Forelimb muscle (tissue), 1 donor: ENCODE results near the gene NFATC1. TPM values are rescaled to one million over a fixed set of nuclear protein-coding genes. Genes with fewer than 3 reads are reported as not detected.
A peak's percentile ranks its signal among the peaks of the same experiment; 100 is the strongest.

Experiments
- DNase-seq: peaks from one replicate; pipeline ENCODE4 v3.0.0-alpha.2; 2013; ENCODE audit warnings: low read depth
- polyA plus RNA-seq: library from polyadenylated mRNA; unstranded; fragments of 120-200 nt; gene quantifications from one replicate; pipeline ENCODE4 v1.2.1, GENCODE V29; 2013; ENCODE audit not compliant: insufficient read length

NFATC1 gene
- polyA plus RNA-seq, 1 donor, result 10.2 TPM

GRCh38 chr18:79552140-79552631 is 156.5 kb downstream of the NFATC1 start:
- no peak for DNase-seq

DNA sequence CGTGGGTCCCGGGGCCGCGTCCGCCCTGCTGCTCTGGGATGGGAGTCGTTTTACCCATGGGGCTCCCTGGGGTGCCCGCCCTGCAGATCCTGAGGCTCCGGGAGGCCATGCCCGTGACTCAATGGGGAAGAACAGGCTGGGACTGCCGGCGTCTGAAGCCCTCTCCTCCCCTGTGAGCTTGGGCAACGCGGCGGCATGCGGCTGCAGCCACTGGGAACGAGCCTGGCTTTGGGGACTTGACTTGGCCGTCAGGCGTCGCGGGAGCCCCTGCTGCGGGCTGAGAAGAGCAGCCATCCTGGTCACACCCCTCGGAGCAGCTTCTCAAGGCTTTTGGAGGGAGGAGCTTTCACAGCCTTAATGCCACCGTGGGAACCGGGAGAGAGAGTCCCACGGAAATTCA is 157.0 kb downstream of the NFATC1 start:
- no peak for DNase-seq

GRCh38 chr18:79553154-79553553 is 157.4 kb downstream of the NFATC1 start:
- DNase-seq, result no peak

DNA sequence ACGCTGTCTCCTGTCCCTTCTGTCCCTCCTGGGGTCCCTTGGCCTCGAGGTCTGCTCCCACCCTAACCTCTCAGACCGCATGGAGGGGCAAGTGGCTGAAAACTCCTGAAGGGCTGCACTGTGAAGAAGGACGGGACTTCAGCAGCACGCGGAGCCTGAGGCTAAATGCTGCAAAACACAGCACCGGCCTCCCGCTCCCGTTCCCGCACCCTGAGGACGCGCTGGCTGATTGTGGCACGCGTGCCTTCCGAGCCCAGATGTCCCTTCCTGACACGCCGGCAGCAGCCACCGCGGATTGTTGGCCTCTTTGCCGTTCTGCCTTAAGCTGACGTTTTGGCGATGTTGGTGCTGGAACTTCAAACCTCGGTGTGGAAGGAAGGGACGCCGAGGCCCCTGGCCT is 158.0 kb downstream of the NFATC1 start:
- DNase-seq, result no peak

DNA sequence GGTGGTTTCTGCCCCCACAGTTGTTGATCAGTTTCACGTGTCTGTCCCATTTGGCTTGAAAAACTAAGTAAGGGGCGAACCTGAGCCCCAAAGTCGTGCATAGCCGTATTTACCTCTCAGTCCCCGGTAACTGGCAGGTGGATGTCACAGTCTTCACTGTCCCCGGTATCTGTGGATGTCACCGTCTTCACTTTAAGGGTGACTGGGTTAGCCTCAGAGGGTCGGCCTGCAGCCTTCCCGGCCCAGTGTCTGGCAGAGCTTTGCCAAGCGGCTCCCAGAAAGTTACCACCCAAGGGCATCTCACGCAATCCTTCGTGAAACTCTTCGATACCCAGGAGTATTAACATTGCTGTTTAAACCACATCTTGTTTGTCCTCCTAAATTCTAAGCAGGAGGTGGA is 158.6 kb downstream of the NFATC1 start:
- DNase-seq, result no peak

DNA sequence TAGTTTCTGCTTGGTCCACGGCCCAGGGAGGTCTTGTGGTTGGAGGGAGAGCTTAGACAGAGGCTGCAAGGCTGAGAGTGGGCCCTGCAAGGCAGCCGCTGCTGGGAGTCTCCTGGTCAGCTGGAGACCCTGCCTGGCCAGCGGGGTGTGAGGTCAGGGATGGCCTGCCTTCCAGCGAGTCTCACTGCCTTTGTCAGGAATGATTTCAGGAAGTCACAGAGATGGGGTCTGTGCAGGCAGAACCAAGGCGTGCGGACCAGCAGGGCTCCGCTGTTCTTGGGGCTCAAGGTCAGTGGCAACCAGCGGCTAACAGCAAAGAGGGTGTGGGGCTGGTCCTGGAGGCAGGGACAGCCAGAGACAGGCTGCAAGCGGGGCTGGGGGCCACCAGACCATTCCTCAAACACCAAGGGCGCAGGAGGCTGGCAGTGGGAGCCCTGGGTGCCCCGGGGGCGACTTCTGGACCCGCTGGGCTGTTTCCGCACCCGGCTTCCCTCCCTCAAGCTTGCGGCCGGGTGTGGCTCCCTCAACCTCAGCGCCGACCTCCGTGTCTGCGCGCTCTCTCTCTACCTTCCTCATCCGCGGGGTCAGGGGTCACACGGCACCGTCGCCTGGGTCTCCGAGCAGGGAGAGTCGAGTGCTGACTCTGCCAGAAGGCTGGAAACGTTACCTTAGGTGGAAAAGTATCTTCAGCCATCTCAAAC is 159.4 kb downstream of the NFATC1 start:
- DNase-seq, result no peak

DNA sequence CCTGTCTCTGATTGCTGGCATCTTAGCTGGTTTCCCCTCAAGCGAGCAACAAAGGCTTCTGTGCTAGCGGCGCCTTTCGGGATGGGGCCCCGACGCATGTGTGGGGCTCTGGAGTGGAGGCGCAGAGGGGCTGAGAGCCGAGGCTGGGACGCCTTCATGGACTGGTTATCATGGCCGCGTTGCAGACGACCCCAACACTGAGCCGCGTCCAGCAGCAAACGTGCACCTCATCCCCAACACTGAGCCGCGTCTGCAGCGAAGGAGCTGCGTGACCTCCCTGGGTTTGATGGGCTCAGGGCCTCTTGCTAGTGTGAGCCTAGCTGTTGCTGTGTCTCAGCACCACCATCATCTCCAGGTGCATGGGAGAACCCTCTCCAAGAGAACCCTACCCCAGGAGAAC is 160.2 kb downstream of the NFATC1 start:
- no peak for DNase-seq

- no peak for DNase-seq
These were observed 161.3 kb downstream of the NFATC1 start for GRCh38 chr18:79556829-79557585.

DNA sequence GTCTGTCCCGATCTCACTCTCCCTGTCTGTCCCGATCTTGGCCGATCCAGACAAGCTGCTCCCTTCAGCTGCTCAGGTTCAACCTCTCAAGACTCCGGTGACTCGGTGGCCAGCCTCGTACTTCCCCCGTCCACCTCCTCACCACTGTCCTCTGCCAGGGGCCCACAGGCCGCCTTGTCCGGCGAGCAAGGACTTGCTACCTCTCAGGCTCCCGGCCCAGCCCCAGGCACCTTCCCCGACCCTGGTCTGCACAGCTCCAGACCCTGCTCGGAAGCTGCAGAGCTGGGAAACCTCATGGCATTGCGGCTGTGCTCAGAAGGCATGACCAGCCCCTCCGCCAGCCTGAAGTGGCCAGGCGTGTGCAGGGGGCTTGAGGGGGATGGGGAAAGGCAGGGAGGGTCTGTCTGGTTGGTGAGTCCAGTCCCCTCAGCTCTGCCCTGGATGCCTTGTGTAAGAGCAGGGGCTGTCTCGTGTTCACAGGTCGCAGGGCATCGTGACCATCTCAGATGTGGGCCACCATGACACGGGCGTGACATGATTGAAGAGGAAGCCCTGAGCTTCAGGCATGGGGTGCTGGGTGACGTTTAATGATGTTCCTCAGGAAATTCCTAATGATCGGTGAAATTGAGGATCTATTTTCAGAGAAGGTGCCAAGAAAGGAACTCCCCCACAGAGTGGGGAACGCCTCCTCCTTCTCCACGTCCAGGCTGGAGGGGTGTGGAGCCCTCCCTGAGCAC is 162.6 kb downstream of the NFATC1 start:
- no peak for DNase-seq

DNA sequence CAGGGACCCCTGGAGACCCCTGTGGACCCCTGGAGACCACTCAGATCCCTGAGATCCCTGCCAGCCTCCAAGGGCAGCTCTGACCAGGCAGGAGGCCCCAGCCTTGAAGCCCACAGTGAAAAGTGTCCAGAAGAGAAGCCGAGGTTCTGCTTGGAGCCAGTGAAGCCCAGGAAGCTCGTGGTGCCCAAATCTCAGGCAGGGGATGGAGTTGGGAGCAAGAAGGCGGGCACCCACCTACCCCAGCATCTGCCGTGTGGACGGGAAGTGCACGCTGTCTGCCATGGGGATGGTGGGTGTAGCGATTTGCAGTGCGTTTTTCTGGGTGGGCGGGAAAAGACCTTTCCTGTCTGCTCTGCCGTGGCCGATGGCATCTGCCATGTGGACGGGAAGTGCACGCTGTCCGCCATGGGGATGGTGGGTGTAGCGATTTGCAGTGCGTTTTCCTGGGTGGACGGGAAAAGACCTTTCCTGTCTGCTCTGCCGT is 163.2 kb downstream of the NFATC1 start:
- no peak for DNase-seq

DNA sequence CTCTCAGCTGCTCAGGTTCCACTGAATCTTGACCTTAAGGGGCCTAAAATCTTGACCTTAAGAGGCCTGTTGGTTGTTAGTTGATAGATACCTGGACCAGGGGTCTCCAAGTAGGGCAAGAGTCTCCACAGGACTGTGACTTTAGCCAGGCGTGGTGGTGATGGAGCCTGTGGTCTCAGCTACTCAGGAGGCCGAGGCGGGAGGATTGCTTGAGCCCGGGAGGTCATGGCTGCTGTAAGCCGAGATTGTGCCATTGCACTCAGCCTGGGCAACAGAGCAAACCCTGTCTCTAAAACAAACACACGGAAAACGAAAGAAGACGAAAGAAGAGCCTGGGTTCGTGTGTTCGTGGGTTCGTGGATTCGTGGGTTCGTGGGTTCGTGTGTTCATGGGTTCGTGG is 163.7 kb downstream of the NFATC1 start:
- no peak for DNase-seq

GRCh38 chr18:79560042-79560860 is 164.5 kb downstream of the NFATC1 start:
- no peak for DNase-seq

DNA sequence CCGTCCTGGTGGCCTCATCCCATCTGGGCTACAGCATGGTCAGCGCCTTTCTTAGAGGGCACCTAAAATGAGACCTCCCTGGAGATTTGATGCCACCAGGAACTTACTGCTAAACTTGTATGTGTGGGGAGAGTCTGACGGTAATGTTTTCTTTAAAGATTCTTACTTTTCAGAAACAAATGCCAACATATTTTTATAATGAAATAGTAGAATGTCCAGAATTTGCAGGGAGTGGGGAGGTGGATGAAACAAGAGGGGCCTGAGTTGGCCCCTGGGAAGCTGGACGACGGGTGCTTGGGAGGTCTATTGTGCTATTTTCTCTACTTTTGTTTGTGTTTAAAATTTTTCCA is 165.1 kb downstream of the NFATC1 start:
- no peak for DNase-seq

DNA sequence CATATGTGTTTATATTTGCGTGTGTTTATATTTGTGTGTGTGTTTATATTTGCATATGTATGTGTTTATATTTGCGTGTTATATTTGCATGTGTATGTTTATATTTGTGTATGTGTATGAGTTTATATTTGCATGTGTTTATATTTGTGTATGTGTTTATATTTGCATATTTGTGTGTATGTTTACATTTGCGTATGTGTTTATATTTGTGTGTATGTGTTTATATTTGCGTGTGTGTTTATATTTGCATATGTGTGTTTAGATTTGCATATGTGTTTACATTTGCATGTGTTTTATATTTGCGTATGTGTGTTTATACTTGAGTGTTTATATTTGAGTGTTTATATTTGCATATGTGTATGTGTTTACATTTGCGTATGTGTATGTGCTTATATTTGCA is 168.2 kb downstream of the NFATC1 start:
- DNase-seq, result no peak

DNA sequence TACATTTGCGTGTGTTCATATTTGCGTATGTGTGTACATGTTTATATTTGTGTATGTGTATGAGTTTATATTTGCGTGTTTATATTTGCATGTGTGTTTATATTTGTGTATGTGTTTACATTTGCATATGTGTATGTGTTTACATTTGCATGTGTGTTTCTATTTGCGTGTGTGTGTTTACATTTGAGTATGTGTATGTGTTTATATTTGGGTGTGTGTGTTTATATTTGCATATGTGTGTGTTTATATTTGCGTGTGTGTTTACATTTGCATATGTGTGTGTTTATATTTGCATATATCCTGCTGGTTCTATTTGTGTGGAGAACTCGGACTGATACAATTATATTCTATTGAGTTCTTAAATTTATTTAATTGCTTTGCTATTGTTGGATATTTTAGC is 168.7 kb downstream of the NFATC1 start:
- DNase-seq, result no peak

DNA sequence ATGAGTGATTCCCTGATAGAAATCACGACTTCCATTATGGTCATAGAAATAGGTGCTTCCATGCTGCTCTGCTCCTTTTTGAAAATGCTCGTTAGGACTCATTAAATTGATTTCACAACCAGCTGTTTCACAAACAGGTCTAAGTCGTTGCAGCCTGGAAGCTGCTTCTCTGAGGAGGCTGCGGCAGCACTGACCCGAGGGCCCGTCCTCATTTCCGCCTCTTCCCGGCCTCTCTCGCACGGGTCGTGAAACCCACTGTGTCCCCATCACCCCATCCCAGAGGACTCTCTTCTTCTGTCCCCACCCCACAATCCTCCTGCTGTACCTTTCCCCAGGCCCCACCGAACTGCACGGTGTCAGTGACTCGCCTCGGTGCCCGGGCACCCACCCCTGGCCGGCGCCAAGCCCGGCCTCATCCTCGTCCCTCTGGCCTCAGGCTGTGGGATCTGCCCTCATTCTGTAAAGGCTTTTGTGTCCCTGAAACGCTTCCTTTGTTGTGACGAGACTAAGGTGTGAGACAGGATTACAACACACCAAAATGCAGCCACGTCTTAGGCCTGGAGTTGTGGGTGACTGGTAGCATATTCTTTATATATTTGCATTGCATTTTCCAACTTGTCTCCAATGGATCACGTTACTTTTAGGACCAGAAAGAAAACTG is 171.2 kb downstream of the NFATC1 start:
- DNase-seq, result no peak

GRCh38 chr18:79567481-79568147 is 171.9 kb downstream of the NFATC1 start:
- DNase-seq, result peak; percentile 63

GRCh38 chr18:79568543-79569205 is 172.9 kb downstream of the NFATC1 start:
- no peak for DNase-seq

DNA sequence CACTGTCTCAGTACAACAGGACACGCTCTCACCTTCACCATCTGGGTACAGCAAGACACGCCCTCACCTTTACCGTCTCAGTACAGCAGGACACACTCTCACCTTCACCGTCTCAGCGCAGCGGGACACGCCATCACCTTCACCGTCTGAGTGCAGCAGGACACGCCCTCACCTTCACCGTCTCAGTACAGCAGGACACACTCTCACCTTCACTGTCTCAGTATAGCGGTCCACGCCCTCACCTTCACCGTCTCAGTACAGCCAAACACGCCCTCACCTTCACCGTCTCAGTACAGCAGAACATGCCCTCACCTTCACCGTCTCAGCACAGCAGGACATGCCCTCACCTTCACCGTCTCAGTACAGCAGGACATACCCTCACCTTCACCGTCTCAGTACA is 174.0 kb downstream of the NFATC1 start:
- no peak for DNase-seq
